Vagina (tissue), 2 donors: ENCODE data around the gene POP7. TPM values are rescaled to one million over a fixed set of nuclear protein-coding genes. Genes with fewer than 3 reads are reported as not detected.
"Not testable (repeated sequence)": the region's sequence is repeated elsewhere in the genome, so short reads cannot be mapped to it uniquely, and the experiment has no call there.

ENCODE experiments used
- DNase-seq, 2 donors: peaks; one replicate each; pipeline ENCODE4 v3.0.0-alpha.2; 2017; ENCODE audit errors: extremely low spot score in 2 of 2
- H3K27ac ChIP-seq: fragments of 200-600 bp; sonication (generic); one replicate; pipeline ENCODE4 v1.5.1; 2019
- H3K27me3 ChIP-seq: fragments of 200-600 bp; sonication (generic); one replicate; pipeline ENCODE4 v1.5.1; 2019
- H3K36me3 ChIP-seq, 2 donors: fragments of 200-600 bp; sonication (generic); one replicate each; pipeline ENCODE4 v1.5.1; 2017 to 2019
- H3K4me1 ChIP-seq: fragments of 200-600 bp; sonication (generic); one replicate; pipeline ENCODE4 v1.5.1; 2019
- H3K4me3 ChIP-seq, 2 donors: fragments of 200-600 bp; sonication (generic); 1 replicate in 1 of 2; 2 replicates in 1 of 2; pipeline ENCODE4 v1.5.1; 2016 to 2019
- H3K9me3 ChIP-seq: fragments of 200-600 bp; sonication (generic); one replicate; pipeline ENCODE4 v1.5.1; 2019
- CTCF ChIP-seq, 3 experiments: fragments of 450-650 bp in 2 of 3; fragments of 200-600 bp in 1 of 3; sonication (generic) in 1 of 3; IDR thresholded peaks; one replicate each; pipeline ENCODE4 v1.5.1; 2017 to 2019; ENCODE audit warnings: antibody characterized with exemption in 3 of 3, mild to moderate bottlenecking in 2 of 3, moderate library complexity in 2 of 3
- POLR2A ChIP-seq, 2 donors: fragments of 450-650 bp; IDR thresholded peaks; one replicate each; pipeline ENCODE4 v1.6.1; 2017; ENCODE audit warnings: antibody characterized with exemption in 2 of 2, mild to moderate bottlenecking in 2 of 2, moderate library complexity in 2 of 2
- POLR2AphosphoS5 ChIP-seq, 2 donors: sonication (generic); formaldehyde crosslinking; IDR thresholded peaks; one replicate each; pipeline ENCODE4 v1.9.0; 2017; ENCODE audit warnings: antibody characterized with exemption in 2 of 2, mild to moderate bottlenecking in 2 of 2, low read depth in 1 of 2; ENCODE audit not compliant: insufficient read depth in 1 of 2
- intact Hi-C: fragments of 100-400 bp; cut with DNase I; formaldehyde crosslinking; loops from one replicate; pipeline ENCODE4 v1.15.1; 2023
- total RNA-seq: library from RNA; depleted of rRNA; stranded (reverse); fragments of >200 nt; gene quantifications from one replicate; pipeline ENCODE4 v1.2.3, GENCODE V29; 2016

The POP7 gene
- total RNA-seq, 1 donor from 2014 or later, result 44.0 TPM

- Histone ChIP-seq H3K9me3 (no peaks in the 10 kb centered on the region), H3K27ac (no peak overlapping the region), H3K4me1 (peaks cover 22% of the 10 kb centered on the region), H3K27me3 (no peaks in the 10 kb centered on the region), H3K36me3 (peaks cover 0 to 4% of the 10 kb centered on the region in 2 donors), H3K4me3 (no peak overlapping the region)
- TF ChIP-seq POLR2AphosphoS5 (IDR thresholded peaks at IDR 0.05; ENCODE audit: insufficient read depth in 1 of 2, low read depth in 1 of 2) (no peak), POLR2A (IDR thresholded peaks at IDR 0.05) (no peak), CTCF (IDR thresholded peaks at IDR 0.05) (no peak)
- DNase-seq, result no peak
- intact Hi-C loops, result loop anchor here (5.0 kb wide), 1 partner anchor 144 kb away; the partner anchor contains the start of gene SLC12A9
These were observed 2.5 kb downstream of the POP7 start for GRCh38 chr7:100708395-100708794.

GRCh38 chr7:100710452-100710851, 4.5 kb downstream of the POP7 start:
- H3K9me3 ChIP-seq, result no peaks in the 10 kb centered on the region
- H3K36me3 ChIP-seq, result peaks cover 0 to 4% of the 10 kb centered on the region in 2 donors
- no peak overlapping the region for H3K4me3 ChIP-seq
- no peak for DNase-seq
- no peaks in the 10 kb centered on the region for H3K27me3 ChIP-seq
- intact Hi-C loops, result no loop called here
- peaks cover 16% of the 10 kb centered on the region for H3K4me1 ChIP-seq
- H3K27ac ChIP-seq, result no peak overlapping the region
- TF ChIP-seq POLR2AphosphoS5 (IDR thresholded peaks at IDR 0.05; ENCODE audit: insufficient read depth in 1 of 2, low read depth in 1 of 2), result no peak

GRCh38 chr7:100711369-100711768, 5.4 kb downstream of the POP7 start:
- peaks cover 0 to 4% of the 10 kb centered on the region in 2 donors for H3K36me3 ChIP-seq
- H3K9me3 ChIP-seq, result no peaks in the 10 kb centered on the region
- H3K4me3 ChIP-seq, result no peak overlapping the region
- intact Hi-C loops, result no loop called here
- no peak overlapping the region for H3K27ac ChIP-seq
- TF ChIP-seq POLR2AphosphoS5 (IDR thresholded peaks at IDR 0.05; ENCODE audit: insufficient read depth in 1 of 2, low read depth in 1 of 2) (no peak), POLR2A (IDR thresholded peaks at IDR 0.05) (no peak), CTCF (IDR thresholded peaks at IDR 0.05) (no peak)
- no peaks in the 10 kb centered on the region for H3K27me3 ChIP-seq
- peaks cover 16% of the 10 kb centered on the region for H3K4me1 ChIP-seq
- DNase-seq, result no peak

GRCh38 chr7:100714725-100715124, 8.8 kb downstream of the POP7 start:
- Histone ChIP-seq H3K9me3 (no peaks in the 10 kb centered on the region), H3K27me3 (peaks cover 4% of the 10 kb centered on the region), H3K36me3 (no peaks in the 10 kb centered on the region), H3K27ac (no peak overlapping the region), H3K4me1 (no peaks in the 10 kb centered on the region), H3K4me3 (no peak overlapping the region)
- intact Hi-C loops, result no loop called here
- DNase-seq, result no peak
- no peak for TF ChIP-seq CTCF (IDR thresholded peaks at IDR 0.05)
- no peak for TF ChIP-seq POLR2A (IDR thresholded peaks at IDR 0.05)
- no peak for TF ChIP-seq POLR2AphosphoS5 (IDR thresholded peaks at IDR 0.05; ENCODE audit: insufficient read depth in 1 of 2, low read depth in 1 of 2)

- DNase-seq, H3K4me3 ChIP-seq, H3K27ac ChIP-seq, H3K9me3 ChIP-seq, intact Hi-C loops, H3K36me3 ChIP-seq, H3K27me3 ChIP-seq: not testable (repeated sequence)
- peaks cover 14% of the 10 kb centered on the region for H3K4me1 ChIP-seq
These were observed 11.2 kb downstream of the POP7 start for GRCh38 chr7:100717073-100717472.

GRCh38 chr7:100719523-100720278, 13.8 kb downstream of the POP7 start:
- intact Hi-C loops, result no loop called here
- Histone ChIP-seq H3K36me3 (no peaks in the 10 kb centered on the region), H3K9me3 (no peaks in the 10 kb centered on the region), H3K4me1 (peaks cover 14% of the 10 kb centered on the region), H3K27ac (no peak overlapping the region), H3K4me3 (peak overlapping the region in 1 of 2 donors; percentile 30), H3K27me3 (peaks cover 4% of the 10 kb centered on the region)
- DNase-seq, result no peak
- no peak for TF ChIP-seq CTCF (IDR thresholded peaks at IDR 0.05)
- no peak for TF ChIP-seq POLR2AphosphoS5 (IDR thresholded peaks at IDR 0.05; ENCODE audit: insufficient read depth in 1 of 2, low read depth in 1 of 2)
- TF ChIP-seq POLR2A (IDR thresholded peaks at IDR 0.05), result no peak
